PC-9 (cell line): ENCODE measurements around the gene FA2H. TPM values are rescaled to one million over a fixed set of nuclear protein-coding genes. Genes with fewer than 3 reads are reported as not detected.

Source experiments
- Bru-seq: library from RNA; stranded (reverse); fragments of 400-500 nt; gene quantifications from one replicate; lab custom pipeline; 2021; lab: Mats Ljungman, UMichigan
- BruChase-seq, 2 experiments: library from RNA; stranded (reverse); fragments of 400-500 nt; gene quantifications; one replicate each; lab custom pipeline; 2021; lab: Mats Ljungman, UMichigan
- BruUV-seq: library from RNA; stranded (reverse); fragments of 400-500 nt; replicated peaks from 2 replicates; lab custom pipeline; 2021; lab: Mats Ljungman, UMichigan
- CTCF ChIA-PET: fragments of 300-600 bp; sonication (Branson Sonifier 250); formaldehyde crosslinking; loops from one replicate; lab custom pipeline; 2022; ENCODE audit warnings: antibody characterized with exemption; lab: Charles Lee
- POLR2A ChIA-PET: fragments of 300-600 bp; sonication (Branson Sonifier 250); formaldehyde crosslinking; loops from one replicate; lab custom pipeline; 2022; ENCODE audit warnings: antibody characterized with exemption; ENCODE audit not compliant: unreplicated experiment; lab: Charles Lee
- DNase-seq, 2 experiments: peaks; one replicate each; pipeline versions ENCODE4 v3.0.0 to v3.0.0-alpha.2; 2015 to 2022; ENCODE audit warnings: mixed read lengths in 1 of 2
- H2AFZ ChIP-seq: fragments of 200-600 bp; sonication (generic); 2 replicates; pipeline ENCODE4 v1.8.1; 2017; ENCODE audit warnings: antibody characterized with exemption
- H3F3A ChIP-seq: fragments of 200-600 bp; sonication (generic); 2 replicates; pipeline ENCODE4 v1.8.1; 2017; ENCODE audit warnings: antibody characterized with exemption, mild to moderate bottlenecking, low read depth; ENCODE audit not compliant: insufficient read depth
- H3K27ac ChIP-seq: fragments of 200-600 bp; sonication (generic); 2 replicates; pipeline ENCODE4 v1.6.1; 2016; ENCODE audit warnings: mixed run types
- H3K27me3 ChIP-seq: fragments of 200-600 bp; sonication (generic); 2 replicates; pipeline ENCODE4 v1.6.1; 2016; ENCODE audit warnings: low read depth, mixed run types; ENCODE audit not compliant: insufficient read depth
- H3K36me3 ChIP-seq: fragments of 200-600 bp; sonication (generic); 2 replicates; pipeline ENCODE4 v1.6.1; 2016; ENCODE audit warnings: low read depth, mixed run types
- H3K4me1 ChIP-seq: fragments of 200-600 bp; sonication (generic); replicated peaks from 2 replicates; pipeline ENCODE4 v1.6.1; 2016; ENCODE audit warnings: mixed run types; ENCODE audit not compliant: insufficient read depth
- H3K4me2 ChIP-seq: fragments of 200-600 bp; sonication (generic); 2 replicates; pipeline ENCODE4 v1.6.1; 2017; ENCODE audit warnings: mixed run types
- H3K4me3 ChIP-seq: fragments of 200-600 bp; sonication (generic); 2 replicates; pipeline ENCODE4 v1.6.1; 2016; ENCODE audit warnings: mixed run types
- H3K79me2 ChIP-seq: fragments of 200-600 bp; sonication (generic); 2 replicates; pipeline ENCODE4 v1.6.1; 2017; ENCODE audit warnings: low read depth, mixed run types
- H3K9me2 ChIP-seq: fragments of 200-600 bp; sonication (generic); 2 replicates; pipeline ENCODE4 v1.8.1; 2017; ENCODE audit warnings: mild to moderate bottlenecking; ENCODE audit not compliant: insufficient read depth
- H3K9me3 ChIP-seq: fragments of 200-600 bp; sonication (generic); 2 replicates; pipeline ENCODE4 v1.8.1; 2016; ENCODE audit warnings: low read depth; ENCODE audit not compliant: insufficient read depth
- H4K20me1 ChIP-seq: fragments of 200-600 bp; sonication (generic); 2 replicates; pipeline ENCODE4 v1.8.1; 2017; ENCODE audit not compliant: insufficient read depth
- EZH2 ChIP-seq: fragments of 200-600 bp; sonication (generic); IDR thresholded peaks from 2 replicates; pipeline ENCODE4 v1.8.0; 2017; ENCODE audit warnings: antibody characterized with exemption, low read depth
- intact Hi-C: fragments of 100-400 bp; cut with micrococcal nuclease; formaldehyde crosslinking; loops from one replicate; pipeline ENCODE4 v1.10.0; 2022; ENCODE audit not compliant: unreplicated experiment
- long read RNA-seq: library from polyadenylated mRNA; stranded (forward); transcript quantifications from one replicate; pipeline ENCODE4 v2.0.0, GENCODE V29; 2022
- total RNA-seq: library from RNA; stranded (reverse); gene quantifications from 2 replicates; pipeline ENCODE4 v1.2.3, GENCODE V29; 2021
- TF ChIP-seq, protein P1 (sequence below): fragments of 200-600 bp; sonication (generic); conservative IDR thresholded peaks from 2 replicates; pipeline ENCODE4 v1.6.1; 2017; ENCODE audit warnings: mixed run types, antibody characterized with exemption, mild to moderate bottlenecking, moderate library complexity

The FA2H gene, protein sequence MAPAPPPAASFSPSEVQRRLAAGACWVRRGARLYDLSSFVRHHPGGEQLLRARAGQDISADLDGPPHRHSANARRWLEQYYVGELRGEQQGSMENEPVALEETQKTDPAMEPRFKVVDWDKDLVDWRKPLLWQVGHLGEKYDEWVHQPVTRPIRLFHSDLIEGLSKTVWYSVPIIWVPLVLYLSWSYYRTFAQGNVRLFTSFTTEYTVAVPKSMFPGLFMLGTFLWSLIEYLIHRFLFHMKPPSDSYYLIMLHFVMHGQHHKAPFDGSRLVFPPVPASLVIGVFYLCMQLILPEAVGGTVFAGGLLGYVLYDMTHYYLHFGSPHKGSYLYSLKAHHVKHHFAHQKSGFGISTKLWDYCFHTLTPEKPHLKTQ
- total RNA-seq (3.5 and 4.8 TPM in 2 replicates), Bru-seq, nascent RNA (percentile 30 among the genes with signal in this experiment), BruChase-seq, experiment 1, labeled RNA remaining after a 2-hour chase (percentile 32 among the genes with signal in this experiment), BruChase-seq, experiment 2, labeled RNA remaining after a 6-hour chase (percentile 32 among the genes with signal in this experiment)
- long read RNA-seq, transcript FA2H-201 (7 exons, 2,424 nt), result major isoform, 6 of 8 reads
- long read RNA-seq, partial matches to known transcripts, result 2 of 8 reads
- long read RNA-seq, other reads (novel, unspliced or antisense), result 0 of 8 reads

DNA sequence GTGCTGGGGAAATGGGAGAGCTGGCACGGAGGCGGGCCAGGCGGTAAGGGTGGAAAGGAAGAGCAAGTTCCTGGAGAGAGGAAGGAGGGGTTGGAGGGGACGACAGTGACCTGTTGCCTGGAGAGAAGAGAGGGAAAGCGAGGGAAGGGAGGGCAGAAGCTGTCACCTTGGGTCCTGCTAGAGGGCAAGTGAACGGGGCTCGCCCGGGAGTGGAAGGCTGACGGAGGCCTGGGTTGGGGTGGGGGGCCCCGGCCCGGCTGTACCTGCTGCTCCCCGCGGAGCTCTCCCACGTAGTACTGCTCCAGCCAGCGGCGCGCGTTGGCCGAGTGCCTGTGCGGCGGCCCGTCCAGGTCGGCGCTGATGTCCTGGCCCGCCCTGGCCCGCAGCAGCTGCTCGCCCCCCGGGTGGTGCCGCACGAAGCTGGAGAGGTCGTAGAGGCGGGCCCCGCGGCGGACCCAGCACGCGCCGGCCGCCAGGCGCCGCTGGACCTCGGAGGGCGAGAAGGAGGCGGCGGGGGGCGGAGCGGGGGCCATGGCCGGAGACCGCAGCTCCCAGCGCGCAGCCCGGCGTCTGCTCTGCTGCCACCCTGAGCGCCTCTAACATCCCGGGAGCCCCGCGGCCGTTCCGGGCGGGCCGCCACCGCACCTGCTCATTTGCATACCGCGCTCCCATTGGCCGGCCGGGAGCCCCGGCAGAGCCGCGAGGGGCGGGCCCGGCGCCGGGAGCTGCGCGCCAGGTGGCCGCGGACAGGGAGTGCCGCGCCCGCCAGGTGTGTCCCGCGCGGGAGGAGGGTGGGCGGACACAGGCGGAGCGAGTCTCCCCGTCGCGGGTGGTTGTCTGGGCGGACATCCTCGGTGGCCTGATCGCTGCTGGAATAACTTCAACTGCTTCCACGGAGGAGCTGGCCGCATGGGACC lies at the start of gene FA2H:
FA2H (minus strand) TSS at position 598 of the 917 bp plus-strand sequence; CDS start at position 533, 65 bp downstream.
- H3K9me2 ChIP-seq, result no peaks in the 10 kb centered on the region
- H3F3A ChIP-seq, result peaks cover 9% of the 10 kb centered on the region
- H3K9me3 ChIP-seq, result no peaks in the 10 kb centered on the region
- TF ChIP-seq EZH2, result no peak
- TF ChIP-seq, protein P1, sequence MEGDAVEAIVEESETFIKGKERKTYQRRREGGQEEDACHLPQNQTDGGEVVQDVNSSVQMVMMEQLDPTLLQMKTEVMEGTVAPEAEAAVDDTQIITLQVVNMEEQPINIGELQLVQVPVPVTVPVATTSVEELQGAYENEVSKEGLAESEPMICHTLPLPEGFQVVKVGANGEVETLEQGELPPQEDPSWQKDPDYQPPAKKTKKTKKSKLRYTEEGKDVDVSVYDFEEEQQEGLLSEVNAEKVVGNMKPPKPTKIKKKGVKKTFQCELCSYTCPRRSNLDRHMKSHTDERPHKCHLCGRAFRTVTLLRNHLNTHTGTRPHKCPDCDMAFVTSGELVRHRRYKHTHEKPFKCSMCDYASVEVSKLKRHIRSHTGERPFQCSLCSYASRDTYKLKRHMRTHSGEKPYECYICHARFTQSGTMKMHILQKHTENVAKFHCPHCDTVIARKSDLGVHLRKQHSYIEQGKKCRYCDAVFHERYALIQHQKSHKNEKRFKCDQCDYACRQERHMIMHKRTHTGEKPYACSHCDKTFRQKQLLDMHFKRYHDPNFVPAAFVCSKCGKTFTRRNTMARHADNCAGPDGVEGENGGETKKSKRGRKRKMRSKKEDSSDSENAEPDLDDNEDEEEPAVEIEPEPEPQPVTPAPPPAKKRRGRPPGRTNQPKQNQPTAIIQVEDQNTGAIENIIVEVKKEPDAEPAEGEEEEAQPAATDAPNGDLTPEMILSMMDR, result peak; percentile 48; the same call in 1 of the 2 replicates
- ChIA-PET POLR2A (interaction anchor here (0.6 to 0.9 kb wide), 5 partner anchors 44 to 583 kb away, joined by 3 to 8 read pairs (median 3); partner anchors contain the start of gene RFWD3), CTCF (interaction anchor here (0.7 kb wide), 2 partner anchors 21 to 210 kb away, joined by 3 to 5 read pairs; partner anchors contain the start of gene WDR59)
- peak within 1 kb of the TSS; percentile 68 for H3K4me3 ChIP-seq
- H3K27ac ChIP-seq, result no peak within 1 kb of the TSS
- intact Hi-C loops, result loop anchor here (1.0 to 2.0 kb wide), 2 partner anchors 36 to 39 kb away; no protein-coding TSS in a partner anchor
- no peaks in the 10 kb centered on the region for H4K20me1 ChIP-seq
- H3K27me3 ChIP-seq, result no peaks in the 10 kb centered on the region
- DNase-seq, result peak; percentile 84 to 95
- BruUV-seq, result no TSS peak
- H3K4me1 ChIP-seq, result peaks cover 4% of the 10 kb centered on the region; the same call in 1 of the 2 replicates
- H3K36me3 ChIP-seq, result no peaks in the 10 kb centered on the region
- H2AFZ ChIP-seq, result peak within 1 kb of the TSS; percentile 86
- peak within 1 kb of the TSS; percentile 97 for H3K4me2 ChIP-seq
- H3K79me2 ChIP-seq, result no peaks in the 10 kb centered on the region

DNA sequence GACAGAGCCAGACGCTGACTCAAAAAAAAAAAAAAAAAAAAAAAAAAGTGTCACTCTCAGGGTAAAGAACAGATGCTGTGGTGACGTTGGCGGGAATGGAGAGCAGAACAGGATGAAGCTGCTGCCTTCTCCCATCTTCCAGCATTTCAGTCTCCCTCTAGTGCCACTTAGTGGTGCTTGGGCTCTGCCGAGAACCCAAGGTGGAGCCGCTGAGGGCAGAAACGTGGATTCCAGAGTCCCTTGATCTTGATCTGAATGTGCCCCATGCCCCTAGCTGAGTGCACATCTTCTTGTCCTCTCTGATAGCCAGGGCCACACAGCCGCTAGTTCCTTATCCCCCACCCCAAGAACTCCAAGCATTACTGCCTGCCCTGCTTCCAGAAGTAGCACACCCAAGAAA lies 43.2 kb upstream of the FA2H start:
- no peak overlapping the region for H2AFZ ChIP-seq
- H3K36me3 ChIP-seq, result no peaks in the 10 kb centered on the region
- no peaks in the 10 kb centered on the region for H3K9me2 ChIP-seq
- ChIA-PET CTCF (interaction anchor here (0.6 to 0.7 kb wide), 2 partner anchors 76 to 1149 kb away, joined by 5 to 6 read pairs; no protein-coding TSS in a partner anchor), POLR2A (no interaction called here)
- no peaks in the 10 kb centered on the region for H3F3A ChIP-seq
- no peak overlapping the region for H3K4me2 ChIP-seq
- intact Hi-C loops, result no loop called here
- H4K20me1 ChIP-seq, result no peaks in the 10 kb centered on the region
- BruUV-seq, result no TSS peak
- H3K4me1 ChIP-seq, result no peaks in the 10 kb centered on the region
- no peaks in the 10 kb centered on the region for H3K9me3 ChIP-seq
- H3K27me3 ChIP-seq, result peaks cover 11% of the 10 kb centered on the region
- TF ChIP-seq, protein P1, result no peak
- no peak for TF ChIP-seq EZH2
- H3K27ac ChIP-seq, result no peak overlapping the region
- no peak overlapping the region for H3K4me3 ChIP-seq
- H3K79me2 ChIP-seq, result no peaks in the 10 kb centered on the region
- DNase-seq, result no peak
